ENCODE measurements around the gene GMPR.

DNA sequence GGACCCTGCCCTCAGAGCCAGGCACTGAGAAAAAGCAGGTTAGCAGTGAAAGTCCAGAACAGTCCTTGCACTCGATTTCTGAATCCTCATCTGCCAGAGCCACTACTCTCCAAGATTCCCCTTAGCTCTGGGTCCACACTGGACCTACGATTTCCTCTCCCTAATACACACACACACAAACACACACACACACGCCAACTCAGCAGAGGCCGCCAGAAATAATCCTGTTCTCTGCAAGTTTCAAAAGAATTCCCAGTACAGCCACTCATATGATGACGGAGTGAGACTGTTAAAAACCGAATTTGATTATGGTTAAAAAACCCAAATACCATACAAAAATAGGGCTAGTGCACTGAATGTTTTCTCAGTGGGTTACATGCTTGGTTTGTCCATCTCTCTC lies 90.8 kb downstream of the GMPR start:
- no peak for TF ChIP-seq POLR2A (IDR thresholded peaks at IDR 0.05)
- no peak for TF ChIP-seq CTCF (IDR thresholded peaks at IDR 0.05)
- no peak for TF ChIP-seq POLR2AphosphoS5 (IDR thresholded peaks at IDR 0.05; ENCODE audit: insufficient read depth in 1 of 2, low read depth in 1 of 2)
